Measurements from ENCODE around the gene MAGI3.
A peak's percentile ranks its signal among the peaks of the same experiment; 100 is the strongest.
"Not testable (repeated sequence)": the region's sequence is repeated elsewhere in the genome, so short reads cannot be mapped to it uniquely, and the experiment has no call there.

Gene MAGI3

DNA sequence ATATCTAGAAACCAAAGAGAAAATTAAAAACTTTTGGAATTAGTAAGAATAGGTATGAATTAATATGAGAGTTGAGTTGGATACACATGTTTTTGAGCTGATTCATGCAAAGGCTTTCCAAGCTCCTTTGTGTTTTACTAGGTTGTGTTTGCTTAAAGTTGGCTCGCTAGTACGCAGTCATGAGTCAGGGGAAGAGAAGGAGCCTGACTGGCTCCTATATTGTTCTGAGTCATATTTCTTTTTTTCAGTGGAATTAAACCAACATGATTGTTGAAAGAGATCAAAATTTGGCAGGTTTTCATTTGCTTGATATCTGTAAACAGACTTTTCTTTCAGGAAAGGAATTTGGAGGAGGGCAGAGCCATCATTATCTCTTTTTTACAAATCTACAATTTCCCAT lies 66.7 kb downstream of the MAGI3 start:
- TF ChIP-seq, protein P1, sequence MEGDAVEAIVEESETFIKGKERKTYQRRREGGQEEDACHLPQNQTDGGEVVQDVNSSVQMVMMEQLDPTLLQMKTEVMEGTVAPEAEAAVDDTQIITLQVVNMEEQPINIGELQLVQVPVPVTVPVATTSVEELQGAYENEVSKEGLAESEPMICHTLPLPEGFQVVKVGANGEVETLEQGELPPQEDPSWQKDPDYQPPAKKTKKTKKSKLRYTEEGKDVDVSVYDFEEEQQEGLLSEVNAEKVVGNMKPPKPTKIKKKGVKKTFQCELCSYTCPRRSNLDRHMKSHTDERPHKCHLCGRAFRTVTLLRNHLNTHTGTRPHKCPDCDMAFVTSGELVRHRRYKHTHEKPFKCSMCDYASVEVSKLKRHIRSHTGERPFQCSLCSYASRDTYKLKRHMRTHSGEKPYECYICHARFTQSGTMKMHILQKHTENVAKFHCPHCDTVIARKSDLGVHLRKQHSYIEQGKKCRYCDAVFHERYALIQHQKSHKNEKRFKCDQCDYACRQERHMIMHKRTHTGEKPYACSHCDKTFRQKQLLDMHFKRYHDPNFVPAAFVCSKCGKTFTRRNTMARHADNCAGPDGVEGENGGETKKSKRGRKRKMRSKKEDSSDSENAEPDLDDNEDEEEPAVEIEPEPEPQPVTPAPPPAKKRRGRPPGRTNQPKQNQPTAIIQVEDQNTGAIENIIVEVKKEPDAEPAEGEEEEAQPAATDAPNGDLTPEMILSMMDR (IDR thresholded peaks at IDR 0.05; ENCODE audit: low read depth, low read length, missing control alignments), result no peak
- no peak overlapping the region for H3K4me3 ChIP-seq (replicated peaks; ENCODE audit: low read depth, low read length)
- DNase-seq (ENCODE audit: extremely low read depth, low read depth), result peak; percentile 79

DNA sequence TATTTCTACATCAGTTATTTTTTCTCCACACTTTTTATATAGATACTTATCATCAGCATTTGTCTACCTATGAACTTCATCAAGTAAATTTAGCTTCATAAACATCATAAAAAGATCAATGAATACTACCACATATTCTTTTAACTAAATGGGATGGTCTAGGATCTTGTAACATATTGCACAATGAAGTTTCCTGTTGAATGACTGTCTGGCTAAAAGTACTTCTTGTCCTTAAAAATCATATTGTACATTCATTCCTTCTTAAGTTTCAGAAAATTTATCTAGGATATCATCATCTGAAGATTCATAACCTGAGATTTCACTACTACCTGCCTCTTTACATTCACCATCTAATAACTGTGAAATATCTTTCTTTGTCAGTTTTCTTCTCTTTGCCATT lies 69.0 kb downstream of the MAGI3 start:
- TF ChIP-seq, protein P1 (IDR thresholded peaks at IDR 0.05; ENCODE audit: low read depth, low read length, missing control alignments), result no peak
- H3K4me3 ChIP-seq (replicated peaks; ENCODE audit: low read depth, low read length), result no peak overlapping the region
- no peak for DNase-seq (ENCODE audit: extremely low read depth, low read depth)

DNA sequence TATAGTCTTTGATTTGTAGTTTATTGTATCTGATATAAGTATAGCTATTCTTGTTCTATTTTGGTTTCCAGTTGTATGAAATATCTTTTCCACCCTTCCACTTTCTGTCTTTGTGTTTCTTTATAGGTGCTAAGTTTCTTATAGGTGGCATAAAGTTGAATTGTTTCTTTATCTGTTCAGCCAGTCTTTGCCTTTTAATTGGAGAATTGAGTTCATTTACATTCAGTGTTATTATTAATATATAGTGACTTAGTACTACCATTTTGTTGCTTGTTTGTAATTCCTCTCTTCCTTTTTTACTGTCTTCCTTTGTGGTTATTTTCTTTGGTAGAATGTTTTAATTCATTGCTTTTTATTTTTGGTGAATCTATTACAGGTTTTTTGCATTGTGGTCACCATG lies 77.7 kb downstream of the MAGI3 start:
- no peak for DNase-seq (ENCODE audit: extremely low read depth, low read depth)
- no peak overlapping the region for H3K4me3 ChIP-seq (replicated peaks; ENCODE audit: low read depth, low read length)
- TF ChIP-seq, protein P1 (IDR thresholded peaks at IDR 0.05; ENCODE audit: low read depth, low read length, missing control alignments), result no peak

DNA sequence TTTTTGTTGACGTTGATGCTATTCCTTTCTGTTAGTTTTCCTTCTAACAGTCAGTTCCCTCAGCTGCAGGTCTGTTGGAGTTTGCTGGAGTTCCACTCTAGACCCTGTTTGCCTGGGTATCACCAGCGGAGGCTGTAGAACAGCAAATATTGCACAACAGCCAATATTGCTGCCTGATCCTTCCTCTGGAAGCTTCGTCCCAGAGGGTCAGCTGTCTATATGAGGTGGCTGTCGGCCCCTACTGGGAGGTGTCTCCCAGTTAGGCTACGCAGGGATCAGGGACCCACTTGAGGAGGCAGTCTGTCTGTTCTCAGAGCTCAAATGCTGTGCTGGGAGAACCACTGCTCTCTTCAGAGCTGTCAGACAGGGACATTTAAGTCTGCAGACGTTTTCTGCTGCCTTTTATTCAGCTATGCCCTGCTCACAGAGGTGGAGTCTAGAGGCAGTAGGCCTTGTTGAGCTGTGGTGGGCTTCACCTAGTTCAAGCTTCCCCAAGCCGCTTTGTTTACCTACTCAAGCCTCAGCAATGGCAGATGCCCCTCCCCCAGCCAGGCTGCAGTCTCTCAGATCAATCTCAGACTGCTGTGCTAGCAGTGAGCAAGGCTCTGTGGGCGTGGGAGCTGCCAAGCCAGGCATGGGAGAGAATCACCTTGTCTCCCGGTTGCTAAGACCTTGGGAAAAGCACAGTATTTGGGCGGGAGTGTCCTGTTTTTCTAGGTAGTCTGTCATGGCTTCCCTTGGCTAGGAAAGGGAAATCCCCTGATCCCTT lies 88.3 kb downstream of the MAGI3 start:
- DNase-seq (ENCODE audit: extremely low read depth, low read depth); H3K4me3 ChIP-seq (replicated peaks; ENCODE audit: low read depth, low read length): not testable (repeated sequence)

DNA sequence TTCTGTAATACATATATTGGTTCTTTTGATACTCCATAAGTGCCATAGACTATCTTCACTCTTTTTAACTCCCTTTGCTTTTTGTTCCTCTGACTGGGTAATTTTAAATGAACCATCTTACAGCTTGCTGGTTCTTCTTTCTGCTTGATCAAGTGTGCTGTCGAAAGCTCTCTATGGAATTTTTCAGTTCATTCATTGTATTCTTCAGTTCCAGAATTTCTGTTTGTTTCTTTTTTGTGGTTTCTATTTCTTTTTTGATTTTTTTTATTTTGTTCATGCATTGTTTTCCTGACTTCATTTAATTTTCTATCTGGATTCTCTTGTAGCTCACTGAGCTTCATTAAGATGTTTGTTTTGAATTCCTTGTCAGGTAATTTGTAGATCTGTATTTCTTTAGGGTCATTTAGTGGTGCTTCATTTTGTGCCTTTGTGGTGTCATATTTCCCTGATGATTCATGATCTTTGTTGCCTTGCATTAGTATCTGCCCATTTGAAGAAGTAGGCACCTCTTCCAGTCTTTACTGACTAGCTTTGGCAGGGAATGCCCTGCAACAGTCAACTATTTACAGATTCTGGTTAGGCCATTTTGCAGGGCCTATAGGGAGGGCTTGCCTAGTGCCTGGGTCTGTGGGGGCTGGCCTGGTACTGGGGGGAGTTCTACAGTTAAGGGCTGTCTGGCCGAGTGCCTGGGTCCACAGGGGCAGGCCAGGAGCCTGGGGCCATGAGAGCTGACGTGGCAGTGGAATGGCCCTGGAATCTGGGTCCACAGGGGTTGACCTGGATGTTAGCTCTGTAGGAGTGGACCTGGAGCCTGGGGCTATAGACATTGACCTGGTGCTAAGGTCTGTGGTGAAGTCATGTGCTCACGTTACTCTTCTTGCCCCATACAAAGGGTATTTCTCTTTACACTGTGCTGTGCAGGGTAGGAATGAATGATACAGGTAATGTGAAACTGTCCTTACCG lies 89.7 kb downstream of the MAGI3 start:
- no peak for DNase-seq (ENCODE audit: extremely low read depth, low read depth)
- TF ChIP-seq, protein P1 (IDR thresholded peaks at IDR 0.05; ENCODE audit: low read depth, low read length, missing control alignments), result no peak
- no peak overlapping the region for H3K4me3 ChIP-seq (replicated peaks; ENCODE audit: low read depth, low read length)

DNA sequence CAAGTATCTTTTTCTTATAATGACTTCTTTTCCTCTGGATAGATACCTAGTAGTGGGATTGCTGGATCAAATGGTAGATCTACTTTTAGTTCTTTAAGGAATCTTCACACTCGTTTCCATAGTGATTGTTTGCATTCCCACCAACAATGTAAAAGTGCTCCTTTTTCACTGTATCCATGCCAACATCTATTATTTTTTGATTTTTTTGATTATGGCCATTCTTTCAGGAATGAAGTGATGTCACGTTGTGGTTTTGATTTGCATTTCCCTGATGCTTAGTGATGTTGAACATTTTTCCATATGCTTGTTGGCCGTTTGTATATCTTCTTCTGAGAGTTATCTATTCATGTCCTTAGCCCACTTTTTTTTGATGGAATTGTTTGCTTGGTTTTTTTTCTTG lies 94.8 kb downstream of the MAGI3 start:
- DNase-seq (ENCODE audit: extremely low read depth, low read depth); H3K4me3 ChIP-seq (replicated peaks; ENCODE audit: low read depth, low read length): not testable (repeated sequence)

DNA sequence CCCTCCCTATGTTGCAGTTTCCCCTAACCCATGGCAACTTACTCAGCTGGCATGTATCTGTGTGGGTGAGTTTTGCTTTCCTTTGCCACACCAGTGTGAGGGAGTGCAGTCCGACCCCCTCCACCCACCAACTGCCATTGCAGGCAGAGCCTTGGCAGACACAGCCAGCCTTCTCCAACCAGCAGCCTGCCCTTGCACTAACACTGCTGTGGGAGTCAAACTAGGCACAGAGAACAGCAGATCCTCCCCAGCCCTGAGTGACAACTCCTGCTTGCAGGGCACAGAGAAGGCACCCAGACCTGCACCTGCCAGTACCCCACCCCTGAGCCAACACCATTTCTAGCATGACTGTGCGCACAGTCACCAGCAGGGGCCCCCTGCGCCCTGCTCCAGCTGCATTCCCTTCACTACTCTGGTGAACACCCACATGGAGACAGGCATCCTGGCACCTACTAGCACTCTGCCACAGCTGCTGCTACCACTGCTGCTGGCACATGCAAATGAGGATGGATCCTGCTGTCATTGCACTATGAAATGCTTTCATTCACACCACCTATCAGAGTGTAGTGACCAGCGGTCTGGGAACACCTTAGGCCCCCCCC lies 98.4 kb downstream of the MAGI3 start:
- no peak overlapping the region for H3K4me3 ChIP-seq (replicated peaks; ENCODE audit: low read depth, low read length)
- TF ChIP-seq, protein P1 (IDR thresholded peaks at IDR 0.05; ENCODE audit: low read depth, low read length, missing control alignments), result peak; percentile 12
- DNase-seq (ENCODE audit: extremely low read depth, low read depth), result no peak
